IMR-90 (cell line): ENCODE results near the gene TRAPPC14.

Experiments
- BHLHE40 ChIP-seq: fragments of 150-350 bp; IDR thresholded peaks from 2 replicates; pipeline ENCODE4 v1.6.1; 2016; ENCODE audit warnings: mild to moderate bottlenecking, low read depth, low read length
- CEBPB ChIP-seq: IDR thresholded peaks from 2 replicates; pipeline ENCODE4 v1.6.1; 2012; ENCODE audit warnings: low read depth, low read length, improper control_type of control experiment
- FOS ChIP-seq: fragments of 150-350 bp; IDR thresholded peaks from 2 replicates; pipeline ENCODE4 v1.6.1; 2016; ENCODE audit warnings: low read depth, low read length
- MAFK ChIP-seq: IDR thresholded peaks from 2 replicates; pipeline ENCODE4 v1.6.1; 2012; ENCODE audit warnings: low read depth, low read length, improper control_type of control experiment
- MXI1 ChIP-seq: IDR thresholded peaks from 2 replicates; pipeline ENCODE4 v1.6.1; 2012; ENCODE audit warnings: low read depth, mild to moderate bottlenecking, low read length, moderate library complexity, borderline replicate concordance
- POLR2A ChIP-seq: IDR thresholded peaks from 2 replicates; pipeline ENCODE4 v1.6.1; 2012; ENCODE audit warnings: mild to moderate bottlenecking, low read depth, low read length
- RAD21 ChIP-seq: IDR thresholded peaks from 2 replicates; pipeline ENCODE4 v1.6.1; 2012; ENCODE audit warnings: low read length, improper control_type of control experiment
- RCOR1 ChIP-seq: IDR thresholded peaks from 2 replicates; pipeline ENCODE4 v1.6.1; 2012; ENCODE audit warnings: mild to moderate bottlenecking, low read length, improper control_type of control experiment; ENCODE audit not compliant: insufficient replicate concordance
- RFX5 ChIP-seq: IDR thresholded peaks from 2 replicates; pipeline ENCODE4 v1.8.0; 2012; ENCODE audit warnings: low read depth, mild to moderate bottlenecking, low read length, moderate library complexity
- TF ChIP-seq, protein P1 (sequence below): conservative IDR thresholded peaks from 2 replicates; pipeline ENCODE4 v1.5.1; 2012; ENCODE audit warnings: mild to moderate bottlenecking, low read depth, low read length, improper control_type of control experiment
- TF ChIP-seq, protein P2 (sequence below): fragments of 150-350 bp; IDR thresholded peaks from 2 replicates; pipeline ENCODE4 v1.6.1; 2017; ENCODE audit warnings: mild to moderate bottlenecking, antibody characterized with exemption, low read length, low read depth
- TF ChIP-seq, protein P3 (sequence below): fragments of 150-350 bp; IDR thresholded peaks from 2 replicates; pipeline ENCODE4 v1.6.1; 2016; ENCODE audit warnings: low read depth, mild to moderate bottlenecking, low read length, moderate library complexity, borderline replicate concordance

DNA sequence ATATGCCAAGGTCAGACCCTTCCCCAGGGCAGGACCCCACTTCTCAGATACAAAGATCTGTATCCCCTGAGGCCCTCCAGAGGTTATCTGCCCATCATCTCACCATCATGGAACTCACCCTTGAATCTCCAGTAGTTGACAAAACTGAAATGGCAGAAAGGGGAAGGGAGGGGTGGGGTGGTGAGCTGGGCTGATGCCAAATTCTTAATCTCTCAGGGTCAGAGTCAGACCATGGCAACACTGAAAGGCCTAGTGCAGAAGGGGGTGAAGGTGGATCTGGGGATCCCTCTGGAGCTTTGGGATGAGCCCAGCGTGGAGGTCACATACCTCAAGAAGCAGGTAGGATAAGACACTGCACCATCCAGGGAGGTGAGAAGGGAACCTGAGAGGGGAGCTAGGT is 36.0 kb downstream of the TRAPPC14 start:
- TF ChIP-seq, protein P1, sequence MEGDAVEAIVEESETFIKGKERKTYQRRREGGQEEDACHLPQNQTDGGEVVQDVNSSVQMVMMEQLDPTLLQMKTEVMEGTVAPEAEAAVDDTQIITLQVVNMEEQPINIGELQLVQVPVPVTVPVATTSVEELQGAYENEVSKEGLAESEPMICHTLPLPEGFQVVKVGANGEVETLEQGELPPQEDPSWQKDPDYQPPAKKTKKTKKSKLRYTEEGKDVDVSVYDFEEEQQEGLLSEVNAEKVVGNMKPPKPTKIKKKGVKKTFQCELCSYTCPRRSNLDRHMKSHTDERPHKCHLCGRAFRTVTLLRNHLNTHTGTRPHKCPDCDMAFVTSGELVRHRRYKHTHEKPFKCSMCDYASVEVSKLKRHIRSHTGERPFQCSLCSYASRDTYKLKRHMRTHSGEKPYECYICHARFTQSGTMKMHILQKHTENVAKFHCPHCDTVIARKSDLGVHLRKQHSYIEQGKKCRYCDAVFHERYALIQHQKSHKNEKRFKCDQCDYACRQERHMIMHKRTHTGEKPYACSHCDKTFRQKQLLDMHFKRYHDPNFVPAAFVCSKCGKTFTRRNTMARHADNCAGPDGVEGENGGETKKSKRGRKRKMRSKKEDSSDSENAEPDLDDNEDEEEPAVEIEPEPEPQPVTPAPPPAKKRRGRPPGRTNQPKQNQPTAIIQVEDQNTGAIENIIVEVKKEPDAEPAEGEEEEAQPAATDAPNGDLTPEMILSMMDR, result no peak
- TF ChIP-seq POLR2A (no peak), BHLHE40 (no peak), RFX5 (no peak), MXI1 (no peak), RAD21 (no peak), FOS (no peak), RCOR1 (no peak), MAFK (no peak), CEBPB (no peak)
- TF ChIP-seq, protein P2, sequence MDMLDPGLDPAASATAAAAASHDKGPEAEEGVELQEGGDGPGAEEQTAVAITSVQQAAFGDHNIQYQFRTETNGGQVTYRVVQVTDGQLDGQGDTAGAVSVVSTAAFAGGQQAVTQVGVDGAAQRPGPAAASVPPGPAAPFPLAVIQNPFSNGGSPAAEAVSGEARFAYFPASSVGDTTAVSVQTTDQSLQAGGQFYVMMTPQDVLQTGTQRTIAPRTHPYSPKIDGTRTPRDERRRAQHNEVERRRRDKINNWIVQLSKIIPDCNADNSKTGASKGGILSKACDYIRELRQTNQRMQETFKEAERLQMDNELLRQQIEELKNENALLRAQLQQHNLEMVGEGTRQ, result no peak
- TF ChIP-seq, protein P3, sequence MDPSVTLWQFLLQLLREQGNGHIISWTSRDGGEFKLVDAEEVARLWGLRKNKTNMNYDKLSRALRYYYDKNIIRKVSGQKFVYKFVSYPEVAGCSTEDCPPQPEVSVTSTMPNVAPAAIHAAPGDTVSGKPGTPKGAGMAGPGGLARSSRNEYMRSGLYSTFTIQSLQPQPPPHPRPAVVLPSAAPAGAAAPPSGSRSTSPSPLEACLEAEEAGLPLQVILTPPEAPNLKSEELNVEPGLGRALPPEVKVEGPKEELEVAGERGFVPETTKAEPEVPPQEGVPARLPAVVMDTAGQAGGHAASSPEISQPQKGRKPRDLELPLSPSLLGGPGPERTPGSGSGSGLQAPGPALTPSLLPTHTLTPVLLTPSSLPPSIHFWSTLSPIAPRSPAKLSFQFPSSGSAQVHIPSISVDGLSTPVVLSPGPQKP, result no peak
